Measurements from ENCODE around the gene AQP11. TPM values are rescaled to one million over a fixed set of nuclear protein-coding genes. Genes with fewer than 3 reads are reported as not detected.
"Not testable (repeated sequence)": the region's sequence is repeated elsewhere in the genome, so short reads cannot be mapped to it uniquely, and the experiment has no call there.

The AQP11 gene, protein sequence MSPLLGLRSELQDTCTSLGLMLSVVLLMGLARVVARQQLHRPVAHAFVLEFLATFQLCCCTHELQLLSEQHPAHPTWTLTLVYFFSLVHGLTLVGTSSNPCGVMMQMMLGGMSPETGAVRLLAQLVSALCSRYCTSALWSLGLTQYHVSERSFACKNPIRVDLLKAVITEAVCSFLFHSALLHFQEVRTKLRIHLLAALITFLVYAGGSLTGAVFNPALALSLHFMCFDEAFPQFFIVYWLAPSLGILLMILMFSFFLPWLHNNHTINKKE
- under 1 TPM; 0.28 to 0.48 TPM for total RNA-seq

DNA sequence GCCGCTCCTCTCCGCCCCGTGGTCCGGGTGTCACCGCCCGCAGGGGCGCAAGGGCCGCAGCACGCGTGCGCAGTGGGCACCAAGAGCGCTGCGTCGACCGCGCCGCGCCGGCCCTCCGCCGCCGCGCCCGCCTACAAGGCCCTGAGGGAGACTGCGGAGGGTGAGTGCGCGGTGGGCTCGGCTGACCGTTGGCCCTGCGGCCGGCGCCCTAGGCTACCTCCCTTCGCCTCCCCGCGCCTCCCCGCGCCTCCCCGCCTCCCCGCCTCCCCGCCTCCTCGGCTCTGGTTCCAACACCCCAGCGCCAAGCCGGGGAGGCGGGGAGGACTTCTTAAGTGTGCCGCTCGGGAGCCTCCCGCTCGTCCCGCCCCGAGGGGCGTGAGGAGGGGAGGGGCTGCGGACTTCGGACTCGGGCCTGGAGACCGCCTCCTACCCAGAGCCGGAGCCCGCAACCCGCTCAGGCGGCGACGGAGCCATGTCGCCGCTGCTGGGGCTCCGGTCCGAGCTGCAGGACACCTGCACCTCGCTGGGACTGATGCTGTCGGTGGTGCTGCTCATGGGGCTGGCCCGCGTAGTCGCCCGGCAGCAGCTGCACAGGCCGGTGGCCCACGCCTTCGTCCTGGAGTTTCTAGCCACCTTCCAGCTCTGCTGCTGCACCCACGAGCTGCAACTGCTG, at the start of gene AQP11:
AQP11 (plus strand) TSS at position 433 of the 673 bp plus-strand sequence; CDS start at position 473, 40 bp downstream.
- POLR2A ChIA-PET: interaction anchor here (0.6 to 0.8 kb wide), 3 partner anchors 106 to 1066 kb away, joined by 3 to 4 read pairs (median 3); no protein-coding TSS in a partner anchor
- peak within 1 kb of the TSS; percentile 86 for H3K4me3 Mint-ChIP-seq
- ATAC-seq (ENCODE audit: low read depth) (peak; percentile 84), DNase-seq (peak; percentile 75)
- H3K4me1 Mint-ChIP-seq: peaks cover 16% of the 10 kb centered on the region
- H3K27ac Mint-ChIP-seq: no peak within 1 kb of the TSS
- peaks cover 8% of the 10 kb centered on the region for H3K27me3 Mint-ChIP-seq
- H3K9me3 Mint-ChIP-seq: no peaks in the 10 kb centered on the region
- H3K36me3 Mint-ChIP-seq: no peaks in the 10 kb centered on the region

DNA sequence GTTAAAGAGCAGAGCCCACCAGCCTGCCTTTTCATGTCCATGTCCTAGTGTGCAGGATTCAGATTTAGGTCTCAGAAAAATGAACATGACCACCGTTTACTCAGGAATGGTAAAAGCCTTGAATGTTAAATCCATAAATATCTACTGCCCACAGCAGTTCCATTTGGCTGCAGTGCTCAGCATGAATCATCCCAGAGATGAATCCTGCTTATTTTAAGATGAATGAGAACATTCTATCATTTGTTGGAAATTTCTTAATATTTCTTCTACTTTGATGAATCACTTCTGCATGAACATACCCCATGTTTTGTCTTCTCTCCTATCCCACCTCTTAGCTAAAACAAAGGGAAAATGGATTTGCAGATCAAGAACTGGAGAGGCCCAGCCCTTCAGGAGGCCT, 47.5 kb upstream of the AQP11 start:
- no peaks in the 10 kb centered on the region for H3K4me1 Mint-ChIP-seq
- no peaks in the 10 kb centered on the region for H3K36me3 Mint-ChIP-seq
- H3K27ac Mint-ChIP-seq: no peak overlapping the region
- H3K27me3 Mint-ChIP-seq: peaks cover 7% of the 10 kb centered on the region
- POLR2A ChIA-PET: no interaction called here
- DNase-seq: no peak
- no peak overlapping the region for H3K4me3 Mint-ChIP-seq
- no peak for ATAC-seq (ENCODE audit: low read depth)
- H3K9me3 Mint-ChIP-seq: no peaks in the 10 kb centered on the region

DNA sequence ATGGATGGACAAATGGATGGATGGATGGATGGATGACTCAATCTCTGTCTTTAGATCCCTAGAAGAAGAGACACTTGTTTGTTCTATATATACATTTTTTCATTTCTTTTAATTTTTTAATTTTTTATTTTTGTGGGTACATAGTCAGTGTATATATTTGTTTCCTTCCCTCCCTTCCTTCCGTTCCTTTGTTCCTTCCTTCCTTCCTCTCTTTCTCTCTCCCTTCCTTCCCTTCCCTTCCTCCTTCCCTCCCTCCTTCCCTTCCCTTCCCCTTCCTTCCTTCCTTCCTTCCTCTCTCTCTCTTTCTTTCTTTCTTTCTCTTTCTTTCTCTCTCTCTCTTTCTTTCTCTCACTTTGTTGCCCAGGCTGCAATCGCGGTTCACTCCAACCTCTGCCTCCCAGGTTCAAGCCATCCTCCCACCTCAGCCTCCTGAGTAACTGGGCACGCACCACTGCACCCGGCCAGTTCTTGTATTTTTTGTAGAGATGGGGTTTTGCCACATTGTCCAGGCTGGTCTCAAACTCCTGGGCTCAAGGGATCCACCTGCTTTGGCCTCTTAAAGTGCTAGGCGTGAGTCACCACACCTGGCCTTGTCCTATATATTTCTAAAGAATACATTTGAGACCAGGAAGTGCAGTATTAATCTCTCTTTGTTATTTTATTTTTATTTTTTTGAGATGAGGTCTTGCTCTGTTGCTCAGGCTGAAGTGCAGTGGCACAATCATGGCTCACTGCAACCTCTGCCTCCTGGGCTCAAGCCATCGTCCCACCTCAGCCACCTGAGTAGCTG, 42.5 kb upstream of the AQP11 start:
- H3K4me3 Mint-ChIP-seq: no peak overlapping the region
- H3K4me1 Mint-ChIP-seq: peaks cover 3% of the 10 kb centered on the region
- H3K9me3 Mint-ChIP-seq: no peaks in the 10 kb centered on the region
- H3K36me3 Mint-ChIP-seq: no peaks in the 10 kb centered on the region
- DNase-seq (no peak), ATAC-seq (ENCODE audit: low read depth) (no peak)
- POLR2A ChIA-PET: no interaction called here
- no peaks in the 10 kb centered on the region for H3K27me3 Mint-ChIP-seq
- H3K27ac Mint-ChIP-seq: no peak overlapping the region

DNA sequence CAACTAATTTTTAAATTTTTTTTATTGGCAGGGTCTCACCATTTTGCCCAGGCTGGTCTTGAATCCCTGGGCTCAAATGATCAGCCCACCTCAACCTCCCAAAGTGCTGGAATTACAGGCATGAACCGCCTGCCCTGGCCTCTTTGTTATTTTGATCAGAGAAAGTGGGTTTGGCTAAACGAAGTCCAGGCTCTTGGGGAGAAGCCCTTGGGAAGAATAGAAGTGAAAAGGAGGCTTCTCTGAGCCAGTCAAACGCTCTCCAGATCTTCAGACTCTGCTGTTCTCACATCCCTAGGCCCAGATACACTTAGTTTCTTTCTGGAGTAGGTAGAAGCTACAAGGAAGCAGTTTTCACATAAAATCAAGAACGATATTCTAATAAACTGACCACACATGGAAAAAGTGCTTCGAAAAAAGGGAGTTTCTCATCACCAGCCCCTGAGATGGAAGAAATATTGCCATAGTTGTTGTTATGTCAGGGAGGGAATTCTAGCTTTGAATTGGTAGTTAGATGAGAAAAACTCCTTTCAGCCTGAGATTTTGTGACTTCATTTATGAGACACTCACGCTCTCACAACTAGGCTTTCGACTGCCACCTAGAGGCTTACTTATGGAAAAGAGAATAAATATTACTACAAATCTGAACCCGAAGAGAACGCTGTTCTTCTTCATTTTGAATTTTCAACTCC, 41.7 kb upstream of the AQP11 start:
- H3K27ac Mint-ChIP-seq: no peak overlapping the region
- DNase-seq: no peak
- no peak overlapping the region for H3K4me3 Mint-ChIP-seq
- H3K4me1 Mint-ChIP-seq: peaks cover 3% of the 10 kb centered on the region
- H3K36me3 Mint-ChIP-seq: no peaks in the 10 kb centered on the region
- no peaks in the 10 kb centered on the region for H3K27me3 Mint-ChIP-seq
- no peak for ATAC-seq (ENCODE audit: low read depth)
- no peaks in the 10 kb centered on the region for H3K9me3 Mint-ChIP-seq
- POLR2A ChIA-PET: no interaction called here

DNA sequence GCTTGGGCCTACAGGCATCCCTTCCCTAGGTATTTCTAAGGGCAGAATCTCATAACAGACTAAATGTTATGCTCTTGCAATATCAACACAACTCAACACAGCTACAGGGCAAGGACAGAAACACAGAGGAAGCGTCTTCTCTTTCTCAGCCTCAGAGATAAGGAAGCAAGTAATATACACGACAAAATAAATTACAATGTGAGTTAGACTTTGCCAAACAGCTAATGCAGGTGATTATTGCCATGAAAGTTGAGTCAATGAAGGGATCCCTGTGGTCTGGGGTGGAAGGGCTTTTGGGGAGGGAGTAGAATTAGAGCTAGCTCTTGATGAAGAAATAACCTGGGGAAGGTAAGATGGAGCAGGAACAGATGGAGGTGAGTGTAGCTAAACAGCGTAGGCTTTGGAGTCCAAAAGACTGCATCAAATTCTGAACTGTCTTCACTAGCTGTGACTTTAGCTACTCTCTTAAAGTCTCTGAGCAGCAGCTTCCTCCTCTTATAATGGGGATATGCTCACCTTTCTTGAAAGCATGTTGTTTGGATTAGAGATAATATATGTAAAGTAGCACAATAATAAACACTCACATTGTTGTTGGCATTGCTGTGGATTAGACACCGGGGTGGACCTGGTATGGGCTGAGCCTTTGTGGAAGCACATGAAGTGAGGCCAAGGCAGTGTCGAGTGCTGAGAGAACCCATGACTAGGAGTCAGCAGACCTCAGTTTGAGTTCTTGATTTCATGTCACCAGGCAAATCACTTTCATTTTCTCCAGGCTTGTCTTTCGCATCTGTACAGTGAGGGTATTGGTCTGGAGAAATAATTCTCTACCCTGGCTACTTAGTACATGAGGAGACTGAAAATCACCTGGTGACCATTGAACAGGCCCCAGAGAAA, 41.0 kb upstream of the AQP11 start:
- ATAC-seq (ENCODE audit: low read depth) (no peak), DNase-seq (no peak)
- POLR2A ChIA-PET: no interaction called here
- Mint-ChIP-seq H3K27ac (no peak overlapping the region), H3K4me3 (no peak overlapping the region), H3K4me1 (peaks cover 3% of the 10 kb centered on the region), H3K36me3 (no peaks in the 10 kb centered on the region), H3K9me3 (no peaks in the 10 kb centered on the region), H3K27me3 (no peaks in the 10 kb centered on the region)

DNA sequence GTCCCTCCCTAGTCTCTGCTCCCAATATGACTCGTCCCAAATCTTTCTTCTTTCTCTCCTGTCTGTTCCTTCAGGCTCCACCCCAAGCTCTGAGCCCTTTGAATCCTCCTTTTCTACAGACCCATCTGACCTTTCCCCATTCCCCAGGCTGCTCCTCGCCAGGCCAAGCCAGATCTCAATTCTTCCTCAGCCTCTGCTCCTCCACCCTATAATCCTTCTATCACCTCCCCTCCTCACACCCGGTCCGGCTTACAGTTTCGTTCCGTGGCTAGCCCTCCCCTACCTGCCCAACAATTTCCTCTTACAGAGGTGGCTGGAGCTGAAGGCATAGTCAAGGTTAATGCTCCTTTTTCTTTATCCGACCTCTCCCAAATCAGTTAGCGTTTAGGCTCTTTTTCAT, 38.3 kb upstream of the AQP11 start:
- H3K36me3 Mint-ChIP-seq; ATAC-seq (ENCODE audit: low read depth); POLR2A ChIA-PET; H3K27ac Mint-ChIP-seq; H3K4me1 Mint-ChIP-seq; H3K9me3 Mint-ChIP-seq; H3K4me3 Mint-ChIP-seq; H3K27me3 Mint-ChIP-seq; DNase-seq: not testable (repeated sequence)

DNA sequence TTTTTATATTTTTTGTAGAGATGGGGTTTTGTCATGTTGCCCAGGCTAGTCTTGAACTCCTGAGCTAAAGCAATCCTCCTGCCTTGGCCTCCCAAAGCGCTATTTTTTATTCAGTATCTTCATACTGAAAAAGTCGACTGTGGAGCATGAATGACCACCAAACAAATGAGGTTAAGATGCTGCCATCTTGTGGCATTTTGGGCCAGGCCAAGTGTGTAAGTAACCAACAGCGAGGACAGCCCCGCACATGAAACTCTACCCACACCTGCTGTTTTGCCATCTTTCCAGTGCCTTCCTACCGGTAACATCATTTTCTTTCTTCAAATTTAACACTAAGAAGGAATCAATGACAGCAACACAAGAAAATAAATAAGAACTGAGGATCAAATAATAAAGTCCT, 32.2 kb upstream of the AQP11 start:
- H3K27ac Mint-ChIP-seq: no peak overlapping the region

DNA sequence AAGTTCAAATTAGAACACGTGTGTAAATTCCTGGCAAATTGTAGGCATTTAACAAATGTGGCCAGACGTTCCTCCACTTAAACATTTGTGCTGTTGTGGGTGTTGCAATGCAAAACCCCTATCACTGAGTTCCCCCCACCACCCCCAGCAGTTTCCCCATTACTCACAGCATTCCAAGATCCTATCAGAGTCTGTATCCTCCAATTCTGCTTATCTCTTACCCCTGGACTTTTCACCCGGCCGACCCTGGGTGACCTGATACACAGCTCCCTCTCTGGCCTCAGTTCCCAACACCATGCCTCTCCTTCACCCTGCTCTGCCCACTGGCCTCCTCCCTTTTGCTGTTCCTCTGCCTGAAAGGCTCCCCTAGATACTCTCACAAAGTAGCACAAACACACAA, 31.4 kb upstream of the AQP11 start:
- ATAC-seq (ENCODE audit: low read depth): no peak
- no peaks in the 10 kb centered on the region for H3K36me3 Mint-ChIP-seq

More for the DNA sequence above, 32.2 kb upstream of the AQP11 start:
- DNase-seq (no peak), ATAC-seq (ENCODE audit: low read depth) (no peak)
- POLR2A ChIA-PET: no interaction called here
- Mint-ChIP-seq H3K9me3 (no peaks in the 10 kb centered on the region), H3K27me3 (peaks cover 3% of the 10 kb centered on the region), H3K4me3 (no peak overlapping the region), H3K36me3 (no peaks in the 10 kb centered on the region), H3K4me1 (no peaks in the 10 kb centered on the region)

DNA sequence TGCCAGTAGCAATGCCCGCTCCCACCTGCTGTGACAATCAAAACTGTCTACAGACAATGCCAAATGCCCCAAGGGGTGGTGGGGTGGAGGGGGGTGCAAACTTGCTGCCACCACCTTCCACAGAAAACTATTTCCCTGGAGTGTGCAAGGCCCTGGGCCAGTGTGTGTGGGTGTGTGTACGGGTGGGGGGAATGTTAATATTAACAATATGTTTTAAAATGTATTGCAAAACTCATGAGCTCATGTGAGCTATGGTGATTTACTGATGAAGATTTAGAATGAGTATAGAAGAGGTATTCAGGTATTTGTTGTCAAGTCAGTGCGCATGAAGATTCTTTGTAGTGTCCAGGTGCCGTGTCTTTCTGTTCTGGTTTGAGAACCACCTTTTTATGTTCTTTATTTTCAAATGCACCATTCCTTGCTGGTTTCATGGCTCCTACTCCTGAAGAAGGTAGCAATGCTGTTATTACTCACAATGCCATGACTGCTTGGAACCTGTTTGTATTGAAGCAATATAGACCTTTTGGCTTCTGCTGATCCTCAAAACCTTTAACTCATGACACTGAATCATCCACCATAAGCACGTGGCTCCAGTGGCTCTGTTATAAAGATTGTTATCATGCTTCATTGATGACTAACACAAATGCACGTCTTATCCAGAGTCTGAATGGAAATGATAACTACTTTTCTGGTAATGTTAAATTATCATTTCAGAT, 29.9 kb upstream of the AQP11 start:
- DNase-seq: no peak
- Mint-ChIP-seq H3K36me3 (no peaks in the 10 kb centered on the region), H3K4me3 (no peak overlapping the region), H3K9me3 (no peaks in the 10 kb centered on the region), H3K27me3 (peaks cover 10% of the 10 kb centered on the region), H3K27ac (no peak overlapping the region), H3K4me1 (no peaks in the 10 kb centered on the region)
- ATAC-seq (ENCODE audit: low read depth): no peak
- POLR2A ChIA-PET: no interaction called here

More for the DNA sequence above, 31.4 kb upstream of the AQP11 start:
- H3K27ac Mint-ChIP-seq: no peak overlapping the region
- H3K4me3 Mint-ChIP-seq: no peak overlapping the region
- POLR2A ChIA-PET: no interaction called here
- H3K4me1 Mint-ChIP-seq: no peaks in the 10 kb centered on the region
- no peaks in the 10 kb centered on the region for H3K9me3 Mint-ChIP-seq
- H3K27me3 Mint-ChIP-seq: peaks cover 4% of the 10 kb centered on the region
- no peak for DNase-seq

DNA sequence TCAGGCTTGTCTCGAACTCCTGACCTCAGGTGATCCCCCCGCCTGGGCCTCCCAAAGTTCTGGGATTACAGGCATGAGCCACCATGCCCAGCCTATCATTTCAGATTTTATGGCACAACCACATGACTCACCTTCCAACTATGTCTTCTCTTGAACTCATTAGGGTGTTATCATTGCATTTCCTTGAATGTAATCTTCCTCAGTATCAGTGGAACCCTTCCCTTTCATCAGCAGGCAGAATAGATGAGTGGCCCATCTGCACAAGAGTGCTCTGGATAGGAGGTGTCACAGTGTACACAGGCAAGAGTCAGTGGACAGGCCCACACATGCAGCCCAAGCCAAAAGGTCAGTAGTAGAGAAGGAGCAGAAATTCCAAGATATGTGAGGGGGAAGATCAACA, 29.1 kb upstream of the AQP11 start:
- Mint-ChIP-seq H3K9me3 (no peaks in the 10 kb centered on the region), H3K27ac (no peak overlapping the region), H3K36me3 (no peaks in the 10 kb centered on the region), H3K4me3 (no peak overlapping the region), H3K27me3 (peaks cover 15% of the 10 kb centered on the region), H3K4me1 (no peaks in the 10 kb centered on the region)
- POLR2A ChIA-PET: no interaction called here
- DNase-seq (no peak), ATAC-seq (ENCODE audit: low read depth) (no peak)

DNA sequence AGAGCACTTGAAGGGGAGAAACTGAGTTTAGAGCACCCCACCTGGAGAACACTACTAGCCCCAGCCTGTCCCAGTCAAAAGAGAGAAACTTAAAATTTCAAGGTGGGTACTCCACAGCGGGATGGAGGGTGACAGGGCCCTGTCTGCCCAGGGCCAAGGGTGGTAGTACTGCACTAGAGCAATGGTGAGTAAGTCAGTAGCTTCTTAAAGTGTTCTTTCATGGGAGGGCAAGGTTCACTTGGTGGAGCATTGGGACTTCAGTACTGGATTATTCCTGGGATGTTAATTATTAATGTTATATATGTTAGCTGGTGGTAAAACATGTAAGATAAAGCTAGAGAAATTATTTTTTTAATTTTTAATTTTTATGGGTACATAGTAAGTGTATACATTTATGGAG, 28.5 kb upstream of the AQP11 start:
- Mint-ChIP-seq H3K27ac (no peak overlapping the region), H3K27me3 (peaks cover 17% of the 10 kb centered on the region), H3K36me3 (no peaks in the 10 kb centered on the region), H3K9me3 (no peaks in the 10 kb centered on the region), H3K4me1 (no peaks in the 10 kb centered on the region), H3K4me3 (no peak overlapping the region)
- DNase-seq: no peak
- POLR2A ChIA-PET: no interaction called here
- no peak for ATAC-seq (ENCODE audit: low read depth)

DNA sequence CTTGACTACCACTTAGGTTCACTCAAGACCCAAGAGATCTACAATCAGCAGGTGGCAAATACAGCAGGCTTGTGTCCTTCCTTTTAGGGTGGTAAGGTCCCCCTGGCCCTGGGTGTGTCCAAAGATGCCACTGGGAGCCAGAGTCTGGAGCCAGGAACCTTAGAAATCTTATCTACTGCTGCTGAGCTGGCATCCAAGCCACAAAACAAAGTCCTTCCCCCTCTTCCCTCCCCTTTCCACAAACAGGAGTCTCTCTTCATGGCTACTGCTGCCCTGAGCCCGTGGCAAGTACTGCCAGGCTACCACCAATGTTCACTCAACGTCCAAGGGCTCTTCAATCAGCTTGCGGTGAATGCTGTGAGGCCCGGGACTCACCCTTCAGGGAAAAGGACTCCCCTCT, 21.4 kb upstream of the AQP11 start:
- peaks cover 2% of the 10 kb centered on the region for H3K36me3 Mint-ChIP-seq
- DNase-seq (no peak), ATAC-seq (ENCODE audit: low read depth) (no peak)
- no peaks in the 10 kb centered on the region for H3K9me3 Mint-ChIP-seq
- H3K4me1 Mint-ChIP-seq: peaks cover 5% of the 10 kb centered on the region
- H3K4me3 Mint-ChIP-seq: no peak overlapping the region
- POLR2A ChIA-PET: no interaction called here
- peaks cover 19% of the 10 kb centered on the region for H3K27me3 Mint-ChIP-seq
- no peak overlapping the region for H3K27ac Mint-ChIP-seq

Measured in activated naive CD8-positive, alpha-beta T cell treated with anti-CD3 and anti-CD28 coated beads, Interleukin-2, amount 10 ng/mL, durations not matched to agents 7 days and 5 days (primary cell).